ENCODE measurements around the gene AASDH. TPM values are rescaled to one million over a fixed set of nuclear protein-coding genes. Genes with fewer than 3 reads are reported as not detected.
A peak's percentile ranks its signal among the peaks of the same experiment; 100 is the strongest.

Gene AASDH
- total and polyA plus RNA-seq, 8 donors, result 2.8 to 58.0 (median 9.9) TPM

GRCh38 chr4:56305390-56305789 is 81.9 kb downstream of the AASDH start:
- no peaks in the 10 kb centered on the region for H3K36me3 ChIP-seq
- no peak overlapping the region for H3K27ac ChIP-seq
- no peaks in the 10 kb centered on the region for H3K27me3 ChIP-seq
- intact Hi-C loops (cut with DNase I; ENCODE audit: low total_unique reads), result loop anchor here (10.0 kb wide), 1 partner anchor 361 kb away; the partner anchor contains the start of gene CEP135
- H3K4me3 ChIP-seq, result no peak overlapping the region
- H3K9me3 ChIP-seq, result no peaks in the 10 kb centered on the region
- H3K4me1 ChIP-seq, result peaks cover 0 to 9% (median 3%) of the 10 kb centered on the region in 4 donors
- DNase-seq, result no peak
- WGBS, 5 donors, result 69 to 89% (median 80%) methylated on average over 1 of the region's 1 CpG
- TF ChIP-seq POLR2AphosphoS5 (IDR thresholded peaks at IDR 0.05) (no peak), POLR2A (IDR thresholded peaks at IDR 0.05) (no peak), EP300 (IDR thresholded peaks at IDR 0.05) (no peak)

- TF ChIP-seq POLR2A (IDR thresholded peaks at IDR 0.05) (no peak), CTCF (IDR thresholded peaks at IDR 0.05) (no peak), POLR2AphosphoS5 (IDR thresholded peaks at IDR 0.05) (no peak), EP300 (IDR thresholded peaks at IDR 0.05) (no peak)
- DNase-seq, result no peak
- Histone ChIP-seq H3K4me3 (no peak overlapping the region), H3K4me1 (peaks cover 0 to 9% (median 3%) of the 10 kb centered on the region in 4 donors), H3K27me3 (no peaks in the 10 kb centered on the region), H3K27ac (no peak overlapping the region), H3K9me3 (no peaks in the 10 kb centered on the region), H3K36me3 (no peaks in the 10 kb centered on the region)
- WGBS, 5 donors, result 64 to 86% (median 77%) methylated on average over 2 of the region's 2 CpGs
- intact Hi-C loops (cut with DNase I; ENCODE audit: low total_unique reads), result loop anchor here (10.0 kb wide), 1 partner anchor 359 kb away; the partner anchor contains the start of gene CEP135
These were observed 83.4 kb downstream of the AASDH start for GRCh38 chr4:56303921-56304320.

GRCh38 chr4:56302760-56303159 is 84.5 kb downstream of the AASDH start:
- intact Hi-C loops (cut with DNase I; ENCODE audit: low total_unique reads), result loop anchor here (10.0 kb wide), 1 partner anchor 358 kb away; the partner anchor contains the start of gene CEP135
- 36 to 71% (median 65%) methylated on average over 3 of the region's 3 CpGs for WGBS, 5 donors
- TF ChIP-seq POLR2AphosphoS5 (IDR thresholded peaks at IDR 0.05), result no peak

GRCh38 chr4:56301997-56302496 is 85.2 kb downstream of the AASDH start:
- intact Hi-C loops (cut with DNase I; ENCODE audit: low total_unique reads), result loop anchor here (10.0 kb wide), 1 partner anchor 357 kb away; the partner anchor contains the start of gene CEP135
- H3K27ac ChIP-seq, result no peak overlapping the region
- peak in 1 of 2 donors; percentile 42 for DNase-seq
- H3K4me1 ChIP-seq, result peaks cover 0 to 9% (median 3%) of the 10 kb centered on the region in 4 donors
- no peak for TF ChIP-seq CTCF (IDR thresholded peaks at IDR 0.05)
- no peak for TF ChIP-seq POLR2A (IDR thresholded peaks at IDR 0.05)
- no peak for TF ChIP-seq EP300 (IDR thresholded peaks at IDR 0.05)
- TF ChIP-seq POLR2AphosphoS5 (IDR thresholded peaks at IDR 0.05), result no peak
- WGBS, 5 donors, result 58 to 79% (median 72%) methylated on average over 8 of the region's 8 CpGs
- no peaks in the 10 kb centered on the region for H3K27me3 ChIP-seq
- H3K4me3 ChIP-seq, result no peak overlapping the region
- H3K36me3 ChIP-seq, result no peaks in the 10 kb centered on the region
- H3K9me3 ChIP-seq, result no peaks in the 10 kb centered on the region

More at GRCh38 chr4:56302760-56303159, 84.5 kb downstream of the AASDH start:
- Histone ChIP-seq H3K27me3 (no peaks in the 10 kb centered on the region), H3K27ac (no peak overlapping the region), H3K9me3 (no peaks in the 10 kb centered on the region), H3K4me1 (peaks cover 0 to 9% (median 3%) of the 10 kb centered on the region in 4 donors), H3K4me3 (no peak overlapping the region), H3K36me3 (no peaks in the 10 kb centered on the region)
- no peak for DNase-seq

GRCh38 chr4:56301181-56301996 is 85.9 kb downstream of the AASDH start:
- intact Hi-C loops (cut with DNase I; ENCODE audit: low total_unique reads), result loop anchor here (10.0 kb wide), 1 partner anchor 357 kb away; the partner anchor contains the start of gene CEP135
- H3K27me3 ChIP-seq, result no peaks in the 10 kb centered on the region
- peaks cover 0 to 15% (median 6%) of the 10 kb centered on the region in 4 donors for H3K4me1 ChIP-seq
- H3K27ac ChIP-seq, result no peak overlapping the region
- 25 to 36% (median 31%) methylated on average over 10 of the region's 10 CpGs for WGBS, 5 donors
- no peaks in the 10 kb centered on the region for H3K36me3 ChIP-seq
- H3K4me3 ChIP-seq, result no peak overlapping the region
- peak in 5 of 7 experiments; percentile 70 to 81 (median 73) for TF ChIP-seq CTCF (IDR thresholded peaks at IDR 0.05)
- no peak for TF ChIP-seq POLR2A (IDR thresholded peaks at IDR 0.05)
- TF ChIP-seq POLR2AphosphoS5 (IDR thresholded peaks at IDR 0.05), result peak in 1 of 3 donors; percentile 60
- no peak for TF ChIP-seq EP300 (IDR thresholded peaks at IDR 0.05)
- peak; percentile 74 to 93 for DNase-seq
- no peaks in the 10 kb centered on the region for H3K9me3 ChIP-seq

Data from stomach (tissue), 9 donors.